Trophoblast cell (in vitro differentiated cells and primary cell): Measurements from ENCODE around the gene CLEC4G.

Experiments used
- DNase-seq, 2 donors: peaks; one replicate each; pipeline ENCODE4 v3.0.0-alpha.2; 2016
- H2AFZ ChIP-seq: 2 replicates; pipeline ENCODE4 v1.6.1; 2013; ENCODE audit warnings: low read length, moderate library complexity, mild to moderate bottlenecking; ENCODE audit not compliant: insufficient read depth, poor library complexity
- H2AK5ac ChIP-seq: 2 replicates; pipeline ENCODE4 v1.6.1; 2013; ENCODE audit warnings: mild to moderate bottlenecking, low read length
- H2BK120ac ChIP-seq: 2 replicates; pipeline ENCODE4 v1.6.1; 2013; ENCODE audit warnings: low read length, mild to moderate bottlenecking, moderate library complexity; ENCODE audit not compliant: insufficient read depth, poor library complexity
- H2BK12ac ChIP-seq: 2 replicates; pipeline ENCODE4 v1.6.1; 2013; ENCODE audit warnings: mild to moderate bottlenecking, low read length, moderate library complexity
- H2BK5ac ChIP-seq: 2 replicates; pipeline ENCODE4 v1.6.1; 2013; ENCODE audit warnings: low read length, low read depth, moderate library complexity, mild to moderate bottlenecking; ENCODE audit not compliant: poor library complexity
- H3K14ac ChIP-seq: 2 replicates; pipeline ENCODE4 v1.6.1; 2013; ENCODE audit warnings: mild to moderate bottlenecking, low read length
- H3K18ac ChIP-seq: 2 replicates; pipeline ENCODE4 v1.6.1; 2013; ENCODE audit warnings: mild to moderate bottlenecking, low read length
- H3K23ac ChIP-seq: 2 replicates; pipeline ENCODE4 v1.6.1; 2013; ENCODE audit warnings: low read length
- H3K27ac ChIP-seq: 2 replicates; pipeline ENCODE4 v1.5.1; 2013; ENCODE audit warnings: low read depth, mild to moderate bottlenecking, inconsistent platforms, low read length, moderate library complexity
- H3K27me3 ChIP-seq: 2 replicates; pipeline ENCODE4 v1.6.1; 2013; ENCODE audit warnings: inconsistent platforms, mild to moderate bottlenecking, low read length, moderate library complexity; ENCODE audit not compliant: insufficient read depth
- H3K36me3 ChIP-seq, 2 experiments: 1 replicate in 1 of 2; 2 replicates in 1 of 2; pipeline ENCODE4 v1.6.1; 2013; ENCODE audit warnings: low read length in 2 of 2, mild to moderate bottlenecking in 2 of 2, moderate library complexity in 1 of 2; ENCODE audit not compliant: insufficient read depth in 2 of 2, control insufficient read depth in 1 of 2
- H3K4ac ChIP-seq: 2 replicates; pipeline ENCODE4 v1.6.1; 2013; ENCODE audit warnings: low read depth, mild to moderate bottlenecking, low read length, moderate library complexity
- H3K4me1 ChIP-seq, 2 experiments: 1 replicate in 1 of 2; 2 replicates in 1 of 2; pipeline ENCODE4 v1.6.1; 2013; ENCODE audit warnings: low read length in 2 of 2, mild to moderate bottlenecking in 2 of 2, moderate library complexity in 1 of 2; ENCODE audit not compliant: insufficient read depth in 2 of 2, control insufficient read depth in 1 of 2
- H3K4me2 ChIP-seq: 2 replicates; pipeline ENCODE4 v1.6.1; 2013; ENCODE audit warnings: inconsistent platforms, mild to moderate bottlenecking, low read length, moderate library complexity
- H3K4me3 ChIP-seq: 2 replicates; pipeline ENCODE4 v1.5.1; 2013; ENCODE audit warnings: mild to moderate bottlenecking, low read depth, low read length, inconsistent platforms
- H3K79me1 ChIP-seq: one replicate; pipeline ENCODE4 v1.6.1; 2013; ENCODE audit warnings: low read length
- H3K79me2 ChIP-seq: 2 replicates; pipeline ENCODE4 v1.6.1; 2013; ENCODE audit warnings: low read length, mild to moderate bottlenecking; ENCODE audit not compliant: control insufficient read depth, insufficient read depth, poor library complexity
- H3K9ac ChIP-seq: 2 replicates; pipeline ENCODE4 v1.6.1; 2013; ENCODE audit warnings: mild to moderate bottlenecking, low read length
- H3K9me3 ChIP-seq: 2 replicates; pipeline ENCODE4 v1.6.1; 2013; ENCODE audit warnings: low read depth, mild to moderate bottlenecking, control low read depth, inconsistent platforms, low read length; ENCODE audit not compliant: insufficient read depth
- H4K12ac ChIP-seq: 2 replicates; pipeline ENCODE4 v1.6.1; 2013; ENCODE audit warnings: low read depth, mild to moderate bottlenecking, low read length, moderate library complexity
- H4K8ac ChIP-seq: 2 replicates; pipeline ENCODE4 v1.6.1; 2013; ENCODE audit warnings: low read depth, mild to moderate bottlenecking, low read length, moderate library complexity
- H4K91ac ChIP-seq: one replicate; pipeline ENCODE4 v1.6.1; 2013; ENCODE audit warnings: low read depth, mild to moderate bottlenecking, low read length, moderate library complexity
- WGBS: extraction: QIAGEN DNeasy Blood & Tissue Kit; methylation state at CpG from one replicate; pipeline ENCODE4 v1.1.7; 2013; ENCODE audit warnings: missing lambda C conversion rate; ENCODE audit not compliant: insufficient read length, insufficient coverage; ENCODE audit errors: extremely low coverage; 5-methylcytosine and 5-hydroxymethylcytosine counted together

The CLEC4G gene

DNA sequence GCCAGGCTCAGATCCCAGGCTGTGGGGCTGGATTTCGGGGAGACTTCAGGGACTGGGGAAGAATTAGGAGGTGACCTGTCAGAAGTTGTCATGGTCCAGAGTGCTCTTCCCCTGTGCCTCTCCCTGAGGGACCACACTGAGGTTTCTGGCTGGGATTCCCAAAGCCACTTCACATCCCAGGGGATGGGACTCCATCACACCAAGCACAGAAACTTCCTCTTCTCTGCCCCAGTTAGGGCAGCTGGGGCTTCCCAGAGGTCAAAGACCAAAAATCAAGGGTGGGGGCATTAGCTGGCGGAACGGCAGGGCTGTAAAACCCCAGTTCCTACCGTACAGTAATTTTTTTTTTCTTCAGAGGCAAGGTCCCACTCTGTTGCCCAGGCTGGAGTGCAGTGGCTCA, 37.4 kb downstream of the CLEC4G start:
- no peak overlapping the region for H3K18ac ChIP-seq
- H3K36me3 ChIP-seq, result no peaks in the 10 kb centered on the region
- no peaks in the 10 kb centered on the region for H3K79me1 ChIP-seq
- H3K27me3 ChIP-seq, result no peaks in the 10 kb centered on the region
- H3K4ac ChIP-seq, result no peak overlapping the region
- no peaks in the 10 kb centered on the region for H3K4me1 ChIP-seq
- H3K27ac ChIP-seq, result no peak overlapping the region
- H3K23ac ChIP-seq, result no peak overlapping the region
- no peak overlapping the region for H4K91ac ChIP-seq
- no peaks in the 10 kb centered on the region for H3K79me2 ChIP-seq
- H3K9me3 ChIP-seq, result peaks cover 11% of the 10 kb centered on the region
- no peak overlapping the region for H3K14ac ChIP-seq
- no peak overlapping the region for H3K4me2 ChIP-seq
- WGBS, result no CpG with 5 or more reads among the region's 4 CpGs
- no peak overlapping the region for H3K4me3 ChIP-seq
- H2BK12ac ChIP-seq, result no peak overlapping the region
- DNase-seq, result no peak
- H3K9ac ChIP-seq, result no peak overlapping the region
- no peak overlapping the region for H2AK5ac ChIP-seq
- no peak overlapping the region for H2BK5ac ChIP-seq
- H2AFZ ChIP-seq, result no peak overlapping the region
- no peak overlapping the region for H2BK120ac ChIP-seq
- no peak overlapping the region for H4K12ac ChIP-seq
- H4K8ac ChIP-seq, result no peak overlapping the region

DNA sequence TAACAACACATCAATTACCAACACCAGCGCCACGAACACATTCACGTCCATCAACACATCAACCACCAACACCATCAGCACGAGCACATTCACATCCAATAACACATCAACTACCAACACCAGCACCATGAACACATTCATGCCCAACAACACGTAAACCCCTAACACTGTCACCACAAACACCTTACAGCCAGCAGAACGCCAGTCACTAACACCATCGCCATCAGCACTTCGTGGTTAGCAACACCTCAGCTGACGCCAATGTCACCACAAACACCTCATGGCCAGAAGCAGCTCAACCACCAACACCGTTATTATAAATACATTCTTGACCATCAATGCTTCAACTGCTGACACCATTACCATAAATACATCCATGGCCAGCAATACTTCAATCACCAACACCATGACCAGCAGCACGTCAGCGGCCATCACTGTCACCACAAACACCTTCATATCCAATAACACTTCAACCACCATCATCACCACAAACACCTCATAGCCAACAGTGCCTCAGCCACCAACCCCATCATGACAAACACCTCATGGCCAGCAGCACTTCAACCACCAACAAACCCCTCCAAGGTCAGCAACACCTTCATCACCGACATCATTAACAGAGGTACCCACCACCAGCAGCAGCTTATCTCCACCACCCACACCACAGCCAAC, 39.4 kb downstream of the CLEC4G start:
- no peaks in the 10 kb centered on the region for H3K36me3 ChIP-seq
- no peaks in the 10 kb centered on the region for H3K79me1 ChIP-seq
- H2AK5ac ChIP-seq, result no peak overlapping the region
- H3K14ac ChIP-seq, result no peak overlapping the region
- no peaks in the 10 kb centered on the region for H3K4me1 ChIP-seq
- no peak overlapping the region for H3K18ac ChIP-seq
- no peak overlapping the region for H3K4me2 ChIP-seq
- no peaks in the 10 kb centered on the region for H3K27me3 ChIP-seq
- no peak overlapping the region for H4K91ac ChIP-seq
- DNase-seq, result no peak
- no peak overlapping the region for H4K8ac ChIP-seq
- H2BK120ac ChIP-seq, result no peak overlapping the region
- H3K9ac ChIP-seq, result no peak overlapping the region
- H3K79me2 ChIP-seq, result no peaks in the 10 kb centered on the region
- no peak overlapping the region for H2BK5ac ChIP-seq
- H3K23ac ChIP-seq, result no peak overlapping the region
- H2AFZ ChIP-seq, result no peak overlapping the region
- H2BK12ac ChIP-seq, result no peak overlapping the region
- H4K12ac ChIP-seq, result no peak overlapping the region
- H3K27ac ChIP-seq, result no peak overlapping the region
- H3K4ac ChIP-seq, result no peak overlapping the region
- H3K9me3 ChIP-seq, result peaks cover 11% of the 10 kb centered on the region
- no peak overlapping the region for H3K4me3 ChIP-seq
- no CpG with 5 or more reads among the region's 13 CpGs for WGBS

DNA sequence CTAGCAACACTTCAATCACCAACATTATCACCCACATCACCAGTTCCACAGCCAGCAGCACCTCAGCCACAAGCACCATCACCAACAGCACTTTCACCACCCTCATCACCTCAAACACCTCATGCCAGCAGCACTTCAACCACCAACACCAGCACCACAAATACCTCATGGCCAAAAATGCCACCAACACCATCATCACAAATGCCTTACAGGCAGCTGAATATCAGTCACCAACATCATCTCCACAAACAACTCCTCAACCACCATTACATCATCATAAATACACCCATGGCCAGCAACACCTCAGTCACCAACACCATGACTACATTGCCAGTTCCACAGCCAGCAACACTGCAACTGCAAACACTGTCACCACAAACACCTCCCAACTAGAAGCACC, 40.4 kb downstream of the CLEC4G start:
- Histone ChIP-seq H3K27me3 (no peaks in the 10 kb centered on the region), H2BK5ac (no peak overlapping the region), H3K79me2 (no peaks in the 10 kb centered on the region), H4K8ac (no peak overlapping the region), H3K4me3 (peak overlapping the region; percentile 12), H3K4me2 (no peak overlapping the region), H3K4ac (no peak overlapping the region), H2AK5ac (no peak overlapping the region), H3K9ac (no peak overlapping the region), H2BK12ac (no peak overlapping the region), H3K4me1 (no peaks in the 10 kb centered on the region), H2AFZ (no peak overlapping the region), H3K27ac (no peak overlapping the region), H2BK120ac (no peak overlapping the region), H3K36me3 (no peaks in the 10 kb centered on the region), H3K23ac (no peak overlapping the region), H4K12ac (no peak overlapping the region), H4K91ac (no peak overlapping the region), H3K9me3 (peaks cover 11% of the 10 kb centered on the region), H3K14ac (no peak overlapping the region), H3K79me1 (no peaks in the 10 kb centered on the region), H3K18ac (no peak overlapping the region)
- DNase-seq, result no peak

DNA sequence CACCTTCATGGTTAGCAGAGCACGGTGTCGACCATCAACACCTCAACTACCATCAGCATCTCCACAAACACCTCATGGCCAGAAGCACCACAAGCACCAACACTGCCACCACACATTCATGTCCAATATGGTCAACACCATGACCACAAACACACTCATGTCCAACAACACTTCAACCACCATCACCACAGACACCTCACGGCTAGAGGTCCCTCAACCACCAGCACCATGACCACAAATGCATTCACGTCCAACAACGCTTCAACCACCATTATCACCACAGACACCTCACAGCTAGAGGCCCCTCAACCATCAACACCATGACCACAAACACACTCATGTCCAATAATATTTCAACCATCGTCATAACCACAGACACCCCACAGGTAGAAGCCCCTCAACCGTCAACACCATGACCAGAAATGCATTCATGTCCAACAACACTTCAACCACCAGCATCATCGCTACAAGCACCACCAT, 41.1 kb downstream of the CLEC4G start:
- no peak overlapping the region for H3K4me3 ChIP-seq
- no peak for DNase-seq
- no peak overlapping the region for H4K91ac ChIP-seq
- H2BK5ac ChIP-seq, result no peak overlapping the region
- H2AFZ ChIP-seq, result no peak overlapping the region
- H3K9me3 ChIP-seq, result peaks cover 11% of the 10 kb centered on the region
- no peaks in the 10 kb centered on the region for H3K27me3 ChIP-seq
- H3K79me2 ChIP-seq, result no peaks in the 10 kb centered on the region
- H3K18ac ChIP-seq, result no peak overlapping the region
- peaks cover under 1 to 3% of the 10 kb centered on the region in 2 experiments for H3K4me1 ChIP-seq
- no peak overlapping the region for H3K4me2 ChIP-seq
- no peak overlapping the region for H4K12ac ChIP-seq
- H3K9ac ChIP-seq, result no peak overlapping the region
- no peak overlapping the region for H3K14ac ChIP-seq
- H4K8ac ChIP-seq, result no peak overlapping the region
- H3K27ac ChIP-seq, result no peak overlapping the region
- no peak overlapping the region for H2AK5ac ChIP-seq
- H3K4ac ChIP-seq, result no peak overlapping the region
- no peak overlapping the region for H2BK120ac ChIP-seq
- no peak overlapping the region for H3K23ac ChIP-seq
- no CpG with 5 or more reads among the region's 8 CpGs for WGBS
- no peaks in the 10 kb centered on the region for H3K79me1 ChIP-seq
- H3K36me3 ChIP-seq, result no peaks in the 10 kb centered on the region
- H2BK12ac ChIP-seq, result no peak overlapping the region
